Activated T-cell treated with anti-CD3 and anti-CD28 coated beads, Interleukin-2, amount 50 U/mL, for 1 hour (primary cell): ENCODE data around the gene ERG.

Experiments
- DNase-seq: peaks from one replicate; pipeline ENCODE4 v3.0.0-alpha.2; 2020

Gene ERG

GRCh38 chr21:38498057-38498833 lies at the start of gene ERG:
TSS of gene ERG (minus strand) at chr21:38498477. CDS start at chr21:38498380, 97 bp downstream.
- DNase-seq: no peak

- no peak for DNase-seq
These were observed 46.4 kb upstream of the ERG start for GRCh38 chr21:38544661-38545060.

GRCh38 chr21:38542263-38542662 lies 44.0 kb upstream of the ERG start:
- DNase-seq: no peak

GRCh38 chr21:38538353-38538752 lies 40.1 kb upstream of the ERG start:
- no peak for DNase-seq

- no peak for DNase-seq
These were observed 36.3 kb upstream of the ERG start for GRCh38 chr21:38534591-38534990.

- DNase-seq: no peak
These were observed 35.6 kb upstream of the ERG start for GRCh38 chr21:38533887-38534286.

- DNase-seq: no peak
These were observed 33.3 kb upstream of the ERG start for GRCh38 chr21:38531591-38531990.

GRCh38 chr21:38531039-38531541 lies 32.8 kb upstream of the ERG start:
- no peak for DNase-seq

- no peak for DNase-seq
These were observed 29.5 kb upstream of the ERG start for GRCh38 chr21:38527737-38528136.

- DNase-seq: no peak
These were observed 27.2 kb upstream of the ERG start for GRCh38 chr21:38525454-38525853.

GRCh38 chr21:38524168-38525153 lies 26.2 kb upstream of the ERG start:
- DNase-seq: no peak

GRCh38 chr21:38520511-38520910 lies 22.2 kb upstream of the ERG start:
- DNase-seq: no peak

GRCh38 chr21:38511662-38512243 lies 13.5 kb upstream of the ERG start:
- no peak for DNase-seq

GRCh38 chr21:38511198-38511597 lies 12.9 kb upstream of the ERG start:
- no peak for DNase-seq

GRCh38 chr21:38507374-38507942 lies 9.2 kb upstream of the ERG start:
- no peak for DNase-seq

- no peak for DNase-seq
These were observed 8.5 kb upstream of the ERG start for GRCh38 chr21:38506661-38507281.

- DNase-seq: no peak
These were observed 7.6 kb upstream of the ERG start for GRCh38 chr21:38505654-38506523.

- DNase-seq: no peak
These were observed 5.8 kb upstream of the ERG start for GRCh38 chr21:38504066-38504465.

- no peak for DNase-seq
These were observed 5.3 kb upstream of the ERG start for GRCh38 chr21:38503583-38503982.

- DNase-seq: no peak
These were observed 1.8 kb upstream of the ERG start for GRCh38 chr21:38500073-38500472.

- no peak for DNase-seq
These were observed 1.0 kb upstream of the ERG start for GRCh38 chr21:38499296-38499695.
